A549 (cell line): ENCODE results near the gene ISLR2. TPM values are rescaled to one million over a fixed set of nuclear protein-coding genes. Genes with fewer than 3 reads are reported as not detected.

ENCODE experiments used
- ATAC-seq, 2 experiments: fragments of 200-7000 bp in 1 of 2; fragments of >200 bp in 1 of 2; cut with Nextera tagmentation in 1 of 2; cut with Tn5 transposase in 1 of 2; 3 replicates each; pipeline versions ENCODE4 v1.8.0 to v1.9.1; 2018 to 2020; ENCODE audit warnings: mild to moderate bottlenecking in 1 of 2, moderate library complexity in 1 of 2
- CTCF ChIA-PET: fragments of 300-600 bp; sonication (Branson Sonifier 250); formaldehyde crosslinking; extraction: SDS; loops from one replicate; lab custom pipeline; 2021; ENCODE audit warnings: antibody characterized with exemption, inconsistent platforms; lab: Yijun Ruan, JAX
- POLR2A ChIA-PET: fragments of 350-600 bp; formaldehyde crosslinking; extraction: SDS; loops from one replicate; lab custom pipeline; 2021; ENCODE audit warnings: antibody characterized with exemption, inconsistent platforms; lab: Yijun Ruan, JAX
- DNase-seq, 2 experiments: peaks; one replicate each; pipeline versions ENCODE4 v3.0.0 to v3.0.0-alpha.2; 2011 to 2016; ENCODE audit warnings: low read depth in 1 of 2, low spot score in 1 of 2
- FAIRE-seq: peaks from 2 replicates; lab custom pipeline; 2011; peaks lifted over from hg19 to GRCh38; lab: Jason Lieb, UNC
- H3K27ac ChIP-seq, 2 experiments: fragments of >200 bp; sonication (Bioruptor Twin); formaldehyde crosslinking; 3 replicates each; pipeline ENCODE4 v1.5.1; 2016 to 2017
- H3K4me1 ChIP-seq: fragments of >200 bp; sonication (Bioruptor Twin); formaldehyde crosslinking; 3 replicates; pipeline ENCODE4 v1.6.1; 2016
- H3K4me2 ChIP-seq: fragments of >200 bp; sonication (Bioruptor Twin); formaldehyde crosslinking; 3 replicates; pipeline ENCODE4 v1.6.1; 2016
- H3K4me3 ChIP-seq: fragments of >200 bp; sonication (Bioruptor Twin); formaldehyde crosslinking; 3 replicates; pipeline ENCODE4 v1.5.1; 2016
- H3K9me3 ChIP-seq: fragments of >200 bp; sonication (Bioruptor Twin); formaldehyde crosslinking; 3 replicates; pipeline ENCODE4 v1.6.1; 2016
- BHLHE40 ChIP-seq: IDR thresholded peaks from 2 replicates; pipeline ENCODE4 v1.6.1; 2012; ENCODE audit warnings: low read depth, low read length, inconsistent platforms
- CEBPB ChIP-seq, 2 experiments: fragments of >200 bp in 1 of 2; sonication (Bioruptor Twin) in 1 of 2; formaldehyde crosslinking in 1 of 2; IDR thresholded peaks; 2 replicates each; pipeline ENCODE4 v1.6.1; 2012 to 2016
- CHD2 ChIP-seq: fragments of 150-350 bp; IDR thresholded peaks from 2 replicates; pipeline ENCODE4 v1.6.1; 2014; ENCODE audit warnings: low read length; ENCODE audit not compliant: partially characterized antibody
- EHF ChIP-seq: fragments of 250-450 bp; sonication (Bioruptor Pico); IDR thresholded peaks from 2 replicates; pipeline ENCODE4 v1.5.0; 2020; ENCODE audit warnings: mild to moderate bottlenecking
- EP300 ChIP-seq, 2 experiments: fragments of >200 bp; sonication (Bioruptor Twin); formaldehyde crosslinking; IDR thresholded peaks; 2 replicates in 1 of 2; 3 replicates in 1 of 2; pipeline ENCODE4 v1.6.1; 2016 to 2017
- ESRRA ChIP-seq: fragments of 150-350 bp; IDR thresholded peaks from 2 replicates; pipeline ENCODE4 v1.6.1; 2014; ENCODE audit warnings: mild to moderate bottlenecking, low read length, borderline replicate concordance
- HOXA7 ChIP-seq: fragments of 250-450 bp; sonication (Bioruptor Pico); IDR thresholded peaks from 2 replicates; pipeline ENCODE4 v1.5.0; 2020; ENCODE audit warnings: mild to moderate bottlenecking, moderate library complexity
- HOXB13 ChIP-seq: fragments of 250-450 bp; sonication (Bioruptor Pico); IDR thresholded peaks from 2 replicates; pipeline ENCODE4 v1.5.0; 2020; ENCODE audit warnings: low read depth, mild to moderate bottlenecking, moderate library complexity
- JUNB ChIP-seq: fragments of >200 bp; sonication (Bioruptor Twin); formaldehyde crosslinking; IDR thresholded peaks from 2 replicates; pipeline ENCODE4 v1.6.1; 2016
- MAFK ChIP-seq: fragments of 450-650 bp; IDR thresholded peaks from 2 replicates; pipeline ENCODE4 v1.6.1; 2014; ENCODE audit not compliant: partially characterized antibody
- MYC ChIP-seq: IDR thresholded peaks from 2 replicates; pipeline ENCODE4 v1.6.1; 2012; ENCODE audit warnings: mild to moderate bottlenecking, inconsistent platforms, low read length, improper control_type of control experiment, borderline replicate concordance
- PBX3 ChIP-seq: IDR thresholded peaks from 2 replicates; pipeline ENCODE4 v1.6.1; 2012
- RAD21 ChIP-seq, 2 experiments: fragments of >200 bp in 1 of 2; sonication (Bioruptor Twin) in 1 of 2; formaldehyde crosslinking in 1 of 2; IDR thresholded peaks in 1 of 2; conservative IDR thresholded peaks in 1 of 2; 2 replicates in 1 of 2; 3 replicates in 1 of 2; pipeline ENCODE4 v1.6.1; 2012 to 2018; ENCODE audit warnings: inconsistent platforms in 1 of 2
- RARB ChIP-seq: fragments of 250-450 bp; sonication (Bioruptor Pico); IDR thresholded peaks from 2 replicates; pipeline ENCODE4 v1.8.0; 2021; ENCODE audit warnings: mild to moderate bottlenecking, moderate library complexity
- RFX5 ChIP-seq: fragments of 450-650 bp; IDR thresholded peaks from 2 replicates; pipeline ENCODE4 v1.7.1; 2014; ENCODE audit warnings: antibody characterized with exemption, mild to moderate bottlenecking, moderate library complexity
- RNF2 ChIP-seq: fragments of 200-600 bp; sonication (generic); IDR thresholded peaks from 2 replicates; pipeline ENCODE4 v1.6.1; 2016; ENCODE audit warnings: low read depth, mild to moderate bottlenecking, antibody characterized with exemption, moderate library complexity, borderline replicate concordance
- ZC3H11A ChIP-seq: fragments of 450-650 bp; IDR thresholded peaks from 2 replicates; pipeline ENCODE4 v1.6.1; 2014; ENCODE audit warnings: antibody characterized with exemption, mild to moderate bottlenecking
- ZFP36 ChIP-seq: fragments of 450-650 bp; IDR thresholded peaks from 2 replicates; pipeline ENCODE4 v1.6.1; 2014; ENCODE audit warnings: borderline replicate concordance; ENCODE audit not compliant: partially characterized antibody
- ZNF302 ChIP-seq: fragments of 250-450 bp; sonication (Bioruptor Pico); IDR thresholded peaks from 2 replicates; pipeline ENCODE4 v1.9.0; 2021; ENCODE audit warnings: inconsistent platforms, mild to moderate bottlenecking, moderate library complexity
- WGBS: methylation state at CpG from one replicate; pipeline ENCODE4 v1.1.6; 2017; ENCODE audit errors: missing lambda C conversion rate; 5-methylcytosine and 5-hydroxymethylcytosine counted together
- polyA plus RNA-seq, 4 experiments: library from polyadenylated mRNA; depleted of rRNA in 3 of 4; stranded (reverse); fragments of >200 nt; fragmentation: RNase III in 1 of 4; extraction: RNeasy Plus Mini Kit Qiagen cat#74134 plus additional on column Dnase treatment in 1 of 4; gene quantifications; 2 replicates in 3 of 4; 3 replicates in 1 of 4; pipeline ENCODE4 v1.2.3, GENCODE V29; 2011 to 2017
- TF ChIP-seq, protein P1 (sequence below): fragments of >200 bp; sonication (Bioruptor Twin); formaldehyde crosslinking; IDR thresholded peaks from 3 replicates; pipeline ENCODE4 v1.5.1; 2016

ISLR2 gene
- polyA plus RNA-seq, 2 of the 4 experiments (the other 2 are of a cell fraction), result 0.12 to 0.17 TPM

DNA sequence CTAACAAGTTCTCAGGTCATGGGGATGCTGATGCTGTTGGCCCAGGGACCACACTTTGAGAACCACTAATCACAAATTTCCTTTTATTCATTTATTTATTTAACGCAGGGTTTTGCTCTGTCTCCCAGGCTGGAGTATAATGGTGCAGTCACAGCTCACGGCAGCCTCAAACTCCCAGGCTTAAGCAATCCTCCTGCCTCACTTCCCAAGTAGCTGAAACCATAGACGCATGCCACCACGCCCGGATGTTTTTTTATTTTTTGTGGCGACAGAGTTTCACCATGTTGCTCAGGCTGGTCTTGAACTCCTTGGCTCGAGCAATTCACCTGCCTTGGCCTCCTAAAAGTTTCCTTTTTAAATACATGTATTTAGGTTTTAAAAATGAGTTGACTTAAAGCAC is 20.7 kb upstream of the ISLR2 start:
- POLR2A ChIA-PET, result no interaction called here
- no peak for TF ChIP-seq ZNF302 (CRISPR knock-in tag)
- TF ChIP-seq, protein P1, sequence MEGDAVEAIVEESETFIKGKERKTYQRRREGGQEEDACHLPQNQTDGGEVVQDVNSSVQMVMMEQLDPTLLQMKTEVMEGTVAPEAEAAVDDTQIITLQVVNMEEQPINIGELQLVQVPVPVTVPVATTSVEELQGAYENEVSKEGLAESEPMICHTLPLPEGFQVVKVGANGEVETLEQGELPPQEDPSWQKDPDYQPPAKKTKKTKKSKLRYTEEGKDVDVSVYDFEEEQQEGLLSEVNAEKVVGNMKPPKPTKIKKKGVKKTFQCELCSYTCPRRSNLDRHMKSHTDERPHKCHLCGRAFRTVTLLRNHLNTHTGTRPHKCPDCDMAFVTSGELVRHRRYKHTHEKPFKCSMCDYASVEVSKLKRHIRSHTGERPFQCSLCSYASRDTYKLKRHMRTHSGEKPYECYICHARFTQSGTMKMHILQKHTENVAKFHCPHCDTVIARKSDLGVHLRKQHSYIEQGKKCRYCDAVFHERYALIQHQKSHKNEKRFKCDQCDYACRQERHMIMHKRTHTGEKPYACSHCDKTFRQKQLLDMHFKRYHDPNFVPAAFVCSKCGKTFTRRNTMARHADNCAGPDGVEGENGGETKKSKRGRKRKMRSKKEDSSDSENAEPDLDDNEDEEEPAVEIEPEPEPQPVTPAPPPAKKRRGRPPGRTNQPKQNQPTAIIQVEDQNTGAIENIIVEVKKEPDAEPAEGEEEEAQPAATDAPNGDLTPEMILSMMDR, result no peak
- no peak for TF ChIP-seq JUNB
- no peak for TF ChIP-seq RARB (CRISPR knock-in tag)
- no peak for TF ChIP-seq RNF2
- no peak for TF ChIP-seq MYC
- no peak for TF ChIP-seq HOXB13 (CRISPR knock-in tag)
- TF ChIP-seq ESRRA, result no peak
- TF ChIP-seq ZC3H11A, result no peak
- TF ChIP-seq MAFK, result no peak
- TF ChIP-seq EP300 (IDR thresholded peaks at IDR 0.05), result no peak
- TF ChIP-seq CEBPB (IDR thresholded peaks at IDR 0.05), result no peak
- TF ChIP-seq PBX3, result no peak
- no peak for TF ChIP-seq BHLHE40
- TF ChIP-seq, all 56 proteins: peak for 0
- ATAC-seq (no peak), FAIRE-seq (no peak), DNase-seq (no peak)
- WGBS, result 59% methylated on average over 7 of the region's 7 CpGs
- no peaks in the 10 kb centered on the region for H3K9me3 ChIP-seq
- CTCF ChIA-PET, result no interaction called here
- no peak overlapping the region for H3K4me2 ChIP-seq
- no peak overlapping the region for H3K27ac ChIP-seq
- no peaks in the 10 kb centered on the region for H3K4me1 ChIP-seq
- H3K4me3 ChIP-seq, result no peak overlapping the region

GRCh38 chr15:74120426-74120825 is 10.0 kb upstream of the ISLR2 start:
- DNase-seq (no peak), ATAC-seq (no peak), FAIRE-seq (no peak)
- CTCF ChIA-PET, result interaction anchor here (1.1 to 1.9 kb wide), 4 partner anchors 16 to 200 kb away, joined by 3 to 5 read pairs (median 4); no protein-coding TSS in a partner anchor
- no peak overlapping the region for H3K27ac ChIP-seq
- WGBS, result 27% methylated on average over 6 of the region's 6 CpGs
- TF ChIP-seq RAD21 (conservative IDR thresholded peaks at IDR 0.05 in 1 of 2, IDR thresholded peaks at IDR 0.05 in 1 of 2) (no peak), RFX5 (no peak), ZFP36 (no peak), CHD2 (no peak), MYC (no peak), HOXA7 (CRISPR knock-in tag) (no peak), ESRRA (no peak), EHF (CRISPR knock-in tag) (no peak)
- TF ChIP-seq, protein P1, result no peak
- POLR2A ChIA-PET, result no interaction called here
- no peaks in the 10 kb centered on the region for H3K9me3 ChIP-seq
- no peak overlapping the region for H3K4me3 ChIP-seq
- peaks cover 6% of the 10 kb centered on the region; the same call in 2 of the 3 replicates for H3K4me1 ChIP-seq
- H3K4me2 ChIP-seq, result no peak overlapping the region
